Measurements from ENCODE around the gene CCR1. TPM values are rescaled to one million over a fixed set of nuclear protein-coding genes. Genes with fewer than 3 reads are reported as not detected.

CCR1 gene
- total and polyA plus RNA-seq, 4 donors, result 1.4 to 10.7 (median 5.2) TPM

DNA sequence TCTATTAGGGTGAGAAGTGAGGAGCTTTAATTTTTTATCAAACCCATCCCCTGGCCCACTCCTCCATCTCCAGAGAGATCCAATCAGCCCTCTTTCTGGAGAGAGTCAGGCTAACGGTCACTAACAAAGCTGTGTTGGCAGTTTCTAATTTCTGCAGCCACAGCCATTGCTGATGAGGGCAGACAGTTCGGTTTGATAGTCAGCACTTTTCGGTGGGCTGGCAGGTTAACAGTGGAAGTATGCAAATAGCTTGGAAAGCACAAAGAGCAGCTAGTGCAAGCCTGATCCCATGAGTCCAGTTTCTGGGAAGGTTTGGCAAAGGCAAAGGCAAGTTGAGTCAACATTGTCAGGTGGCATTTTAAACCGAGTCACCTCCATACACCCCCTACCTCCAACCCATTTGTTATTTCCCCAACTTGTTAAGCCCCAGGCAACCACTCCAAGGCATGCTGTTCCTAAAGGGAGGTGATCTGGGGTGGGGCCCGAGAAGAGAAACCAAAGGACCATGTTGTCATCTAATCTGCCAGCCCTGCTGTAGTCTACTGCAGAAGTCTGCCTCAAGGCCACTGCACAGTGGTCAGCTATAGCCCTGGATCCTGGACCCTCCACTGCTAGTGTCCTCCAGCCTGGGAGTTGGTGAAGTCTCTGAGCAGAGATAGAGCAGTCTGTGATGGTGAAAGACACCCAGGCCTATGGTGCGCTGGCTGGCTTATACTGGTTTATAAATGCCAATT, 1.7 kb downstream of the CCR1 start:
- 73% methylated on average over 6 of the region's 6 CpGs for WGBS
- Histone ChIP-seq H3K4me3 (ENCODE audit: low read depth in 1 of 3, low read length in 3 of 3) (peak overlapping the region in 1 of 3 donors; percentile 26), H3K9ac (ENCODE audit: low read depth in 1 of 2, low read length in 2 of 2) (no peak overlapping the region)

GRCh38 chr3:46205286-46205960, 2.7 kb downstream of the CCR1 start:
- no peak for DNase-seq (ENCODE audit: low spot score)
- Histone ChIP-seq H3K9me3 (ENCODE audit: control insufficient read depth in 4 of 4, low read length in 3 of 4) (no peaks in the 10 kb centered on the region), H3K9ac (ENCODE audit: low read depth in 1 of 2, low read length in 2 of 2) (no peak overlapping the region), H3K27me3 (ENCODE audit: control insufficient read depth in 4 of 4, insufficient read depth in 4 of 4, low read length in 3 of 4) (no peaks in the 10 kb centered on the region), H3K4me3 (ENCODE audit: low read depth in 1 of 3, low read length in 3 of 3) (no peak overlapping the region), H3K4me1 (ENCODE audit: control insufficient read depth in 4 of 4, insufficient read depth in 4 of 4, low read length in 3 of 4) (no peaks in the 10 kb centered on the region), H3K27ac (ENCODE audit: low read depth in 1 of 2, low read length in 2 of 2) (no peak overlapping the region), H3K36me3 (ENCODE audit: control insufficient read depth in 4 of 4, insufficient read depth in 3 of 4, low read depth in 1 of 4, low read length in 3 of 4) (peaks cover 0 to 1% (median 0%) of the 10 kb centered on the region in 4 donors)
- WGBS, result 59% methylated on average over 2 of the region's 2 CpGs
- TF ChIP-seq ATF3 (IDR thresholded peaks at IDR 0.05) (no peak), JUND (IDR thresholded peaks at IDR 0.05) (no peak), SP1 (IDR thresholded peaks at IDR 0.05) (no peak), ZBTB33 (IDR thresholded peaks at IDR 0.05) (no peak), GABPA (IDR thresholded peaks at IDR 0.05 in 1 of 2, conservative IDR thresholded peaks at IDR 0.05 in 1 of 2) (no peak), YY1 (IDR thresholded peaks at IDR 0.05) (no peak), NR2F2 (IDR thresholded peaks at IDR 0.05) (no peak), RXRA (IDR thresholded peaks at IDR 0.05) (no peak), FOXA2 (IDR thresholded peaks at IDR 0.05) (no peak), TAF1 (conservative IDR thresholded peaks at IDR 0.05) (no peak)

More for the DNA sequence above, 1.7 kb downstream of the CCR1 start:
- DNase-seq (ENCODE audit: low spot score), result no peak
- TF ChIP-seq NR2F2 (IDR thresholded peaks at IDR 0.05) (no peak), RAD21 (IDR thresholded peaks at IDR 0.05) (no peak), TAF1 (conservative IDR thresholded peaks at IDR 0.05) (no peak), ZBTB33 (IDR thresholded peaks at IDR 0.05) (no peak), RXRA (IDR thresholded peaks at IDR 0.05) (no peak), HNF4G (IDR thresholded peaks at IDR 0.05) (no peak), FOXA1 (IDR thresholded peaks at IDR 0.05) (no peak), EGR1 (IDR thresholded peaks at IDR 0.05; ENCODE audit: low read depth in 2 of 2) (no peak), HNF4A (conservative IDR thresholded peaks at IDR 0.05) (no peak), GABPA (IDR thresholded peaks at IDR 0.05 in 1 of 2, conservative IDR thresholded peaks at IDR 0.05 in 1 of 2) (no peak), FOXA2 (IDR thresholded peaks at IDR 0.05) (no peak), YY1 (IDR thresholded peaks at IDR 0.05) (no peak), ATF3 (IDR thresholded peaks at IDR 0.05) (no peak)
- TF ChIP-seq, protein P1, sequence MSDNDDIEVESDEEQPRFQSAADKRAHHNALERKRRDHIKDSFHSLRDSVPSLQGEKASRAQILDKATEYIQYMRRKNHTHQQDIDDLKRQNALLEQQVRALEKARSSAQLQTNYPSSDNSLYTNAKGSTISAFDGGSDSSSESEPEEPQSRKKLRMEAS (IDR thresholded peaks at IDR 0.05), result no peak
- TF ChIP-seq, protein P2, sequence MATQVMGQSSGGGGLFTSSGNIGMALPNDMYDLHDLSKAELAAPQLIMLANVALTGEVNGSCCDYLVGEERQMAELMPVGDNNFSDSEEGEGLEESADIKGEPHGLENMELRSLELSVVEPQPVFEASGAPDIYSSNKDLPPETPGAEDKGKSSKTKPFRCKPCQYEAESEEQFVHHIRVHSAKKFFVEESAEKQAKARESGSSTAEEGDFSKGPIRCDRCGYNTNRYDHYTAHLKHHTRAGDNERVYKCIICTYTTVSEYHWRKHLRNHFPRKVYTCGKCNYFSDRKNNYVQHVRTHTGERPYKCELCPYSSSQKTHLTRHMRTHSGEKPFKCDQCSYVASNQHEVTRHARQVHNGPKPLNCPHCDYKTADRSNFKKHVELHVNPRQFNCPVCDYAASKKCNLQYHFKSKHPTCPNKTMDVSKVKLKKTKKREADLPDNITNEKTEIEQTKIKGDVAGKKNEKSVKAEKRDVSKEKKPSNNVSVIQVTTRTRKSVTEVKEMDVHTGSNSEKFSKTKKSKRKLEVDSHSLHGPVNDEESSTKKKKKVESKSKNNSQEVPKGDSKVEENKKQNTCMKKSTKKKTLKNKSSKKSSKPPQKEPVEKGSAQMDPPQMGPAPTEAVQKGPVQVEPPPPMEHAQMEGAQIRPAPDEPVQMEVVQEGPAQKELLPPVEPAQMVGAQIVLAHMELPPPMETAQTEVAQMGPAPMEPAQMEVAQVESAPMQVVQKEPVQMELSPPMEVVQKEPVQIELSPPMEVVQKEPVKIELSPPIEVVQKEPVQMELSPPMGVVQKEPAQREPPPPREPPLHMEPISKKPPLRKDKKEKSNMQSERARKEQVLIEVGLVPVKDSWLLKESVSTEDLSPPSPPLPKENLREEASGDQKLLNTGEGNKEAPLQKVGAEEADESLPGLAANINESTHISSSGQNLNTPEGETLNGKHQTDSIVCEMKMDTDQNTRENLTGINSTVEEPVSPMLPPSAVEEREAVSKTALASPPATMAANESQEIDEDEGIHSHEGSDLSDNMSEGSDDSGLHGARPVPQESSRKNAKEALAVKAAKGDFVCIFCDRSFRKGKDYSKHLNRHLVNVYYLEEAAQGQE (IDR thresholded peaks at IDR 0.05), result no peak
- Histone ChIP-seq H3K4me1 (ENCODE audit: control insufficient read depth in 4 of 4, insufficient read depth in 4 of 4, low read length in 3 of 4) (no peaks in the 10 kb centered on the region), H3K27ac (ENCODE audit: low read depth in 1 of 2, low read length in 2 of 2) (no peak overlapping the region), H3K36me3 (ENCODE audit: control insufficient read depth in 4 of 4, insufficient read depth in 3 of 4, low read depth in 1 of 4, low read length in 3 of 4) (peaks cover 0 to 1% (median 0%) of the 10 kb centered on the region in 4 donors), H3K9me3 (ENCODE audit: control insufficient read depth in 4 of 4, low read length in 3 of 4) (no peaks in the 10 kb centered on the region), H3K27me3 (ENCODE audit: control insufficient read depth in 4 of 4, insufficient read depth in 4 of 4, low read length in 3 of 4) (no peaks in the 10 kb centered on the region)
